Neuronal stem cell (in vitro differentiated cells): ENCODE results near the gene HECW1.
"Not testable (repeated sequence)": the region's sequence is repeated elsewhere in the genome, so short reads cannot be mapped to it uniquely, and the experiment has no call there.

Experiments used
- DNase-seq: peaks from one replicate; pipeline ENCODE4 v3.0.0-alpha.2; 2013; ENCODE audit warnings: low spot score
- H2AFZ ChIP-seq: one replicate; pipeline ENCODE4 v1.6.1; 2013; ENCODE audit warnings: mild to moderate bottlenecking, low read length, inconsistent platforms
- H2AK5ac ChIP-seq: 2 replicates; pipeline ENCODE4 v1.6.1; 2013; ENCODE audit warnings: low read depth, mild to moderate bottlenecking, inconsistent platforms, low read length, moderate library complexity, mixed read lengths
- H2BK120ac ChIP-seq: 2 replicates; pipeline ENCODE4 v1.6.1; 2013; ENCODE audit warnings: low read depth, mild to moderate bottlenecking, inconsistent platforms, low read length, moderate library complexity, mixed read lengths
- H2BK12ac ChIP-seq: one replicate; pipeline ENCODE4 v1.6.1; 2013; ENCODE audit warnings: low read length, inconsistent platforms
- H2BK15ac ChIP-seq: 2 replicates; pipeline ENCODE4 v1.6.1; 2013; ENCODE audit warnings: mild to moderate bottlenecking, low read length, inconsistent platforms, mixed read lengths
- H2BK5ac ChIP-seq: one replicate; pipeline ENCODE4 v1.6.1; 2013; ENCODE audit warnings: inconsistent platforms, mild to moderate bottlenecking, low read length, moderate library complexity
- H3K14ac ChIP-seq: one replicate; pipeline ENCODE4 v1.6.1; 2013; ENCODE audit warnings: low read length, inconsistent platforms
- H3K18ac ChIP-seq: 2 replicates; pipeline ENCODE4 v1.6.1; 2013; ENCODE audit warnings: low read length, inconsistent platforms
- H3K23ac ChIP-seq: 2 replicates; pipeline ENCODE4 v1.6.1; 2013; ENCODE audit warnings: low read depth, mild to moderate bottlenecking, mixed read lengths, low read length, inconsistent platforms; ENCODE audit not compliant: poor library complexity
- H3K27ac ChIP-seq: replicated peaks from 3 replicates; pipeline ENCODE4 v1.5.1; 2013; ENCODE audit warnings: low read length, inconsistent platforms
- H3K27me3 ChIP-seq, 3 experiments: 2 replicates each; pipeline ENCODE4 v1.6.1; 2013; ENCODE audit warnings: low read length in 3 of 3, mild to moderate bottlenecking in 2 of 3, inconsistent platforms in 1 of 3, low read depth in 1 of 3, mixed read lengths in 1 of 3, moderate library complexity in 1 of 3; ENCODE audit not compliant: control insufficient read depth in 3 of 3, insufficient read depth in 3 of 3
- H3K36me3 ChIP-seq, 2 donors: replicated peaks in 1 of 2; 2 replicates each; pipeline ENCODE4 v1.6.1; 2013; ENCODE audit warnings: low read length in 2 of 2; ENCODE audit not compliant: control insufficient read depth in 2 of 2, insufficient read depth in 2 of 2
- H3K4ac ChIP-seq: 2 replicates; pipeline ENCODE4 v1.6.1; 2013; ENCODE audit warnings: inconsistent platforms, mild to moderate bottlenecking, low read length, moderate library complexity
- H3K4me1 ChIP-seq, 2 donors: 1 replicate in 1 of 2; 2 replicates in 1 of 2; pipeline ENCODE4 v1.6.1; 2013; ENCODE audit warnings: low read length in 2 of 2, low read depth in 1 of 2; ENCODE audit not compliant: control insufficient read depth in 2 of 2, insufficient read depth in 1 of 2
- H3K4me2 ChIP-seq: one replicate; pipeline ENCODE4 v1.6.1; 2013; ENCODE audit warnings: mild to moderate bottlenecking, low read length, inconsistent platforms; ENCODE audit not compliant: insufficient read depth, poor library complexity, severe bottlenecking
- H3K4me3 ChIP-seq, 2 donors: 2 replicates each; pipeline ENCODE4 v1.5.1; 2013; ENCODE audit warnings: low read length in 2 of 2, mild to moderate bottlenecking in 2 of 2, inconsistent platforms in 1 of 2, moderate library complexity in 1 of 2
- H3K79me1 ChIP-seq: one replicate; pipeline ENCODE4 v1.6.1; 2013; ENCODE audit warnings: low read depth, mild to moderate bottlenecking, inconsistent platforms, low read length, moderate library complexity
- H3K9ac ChIP-seq: one replicate; pipeline ENCODE4 v1.6.1; 2013; ENCODE audit warnings: mild to moderate bottlenecking, low read depth, low read length, inconsistent platforms; ENCODE audit not compliant: poor library complexity
- H3K9me3 ChIP-seq, 2 donors: replicated peaks in 1 of 2; 2 replicates each; pipeline versions ENCODE3 to v1.6.1; 2013; ENCODE audit warnings: low read length in 2 of 2, mild to moderate bottlenecking in 2 of 2, inconsistent platforms in 1 of 2, low read depth in 1 of 2, mixed read lengths in 1 of 2, moderate library complexity in 1 of 2; ENCODE audit not compliant: control insufficient read depth in 2 of 2, insufficient read depth in 1 of 2
- H4K8ac ChIP-seq: one replicate; pipeline ENCODE4 v1.6.1; 2013; ENCODE audit warnings: low read depth, mild to moderate bottlenecking, inconsistent platforms, low read length, moderate library complexity
- H4K91ac ChIP-seq: one replicate; pipeline ENCODE4 v1.6.1; 2013; ENCODE audit warnings: low read length, low read depth, mild to moderate bottlenecking, inconsistent platforms; ENCODE audit not compliant: poor library complexity
- WGBS, 2 donors: extraction: QIAGEN DNeasy Blood & Tissue Kit; methylation state at CpG; one replicate each; pipeline ENCODE4 v1.1.7; 2013; ENCODE audit warnings: missing lambda C conversion rate in 2 of 2, mixed read lengths in 1 of 2; ENCODE audit not compliant: insufficient read length in 2 of 2, insufficient replicate concordance in 1 of 2; ENCODE audit errors: extremely low coverage in 2 of 2; 5-methylcytosine and 5-hydroxymethylcytosine counted together

HECW1 gene

DNA sequence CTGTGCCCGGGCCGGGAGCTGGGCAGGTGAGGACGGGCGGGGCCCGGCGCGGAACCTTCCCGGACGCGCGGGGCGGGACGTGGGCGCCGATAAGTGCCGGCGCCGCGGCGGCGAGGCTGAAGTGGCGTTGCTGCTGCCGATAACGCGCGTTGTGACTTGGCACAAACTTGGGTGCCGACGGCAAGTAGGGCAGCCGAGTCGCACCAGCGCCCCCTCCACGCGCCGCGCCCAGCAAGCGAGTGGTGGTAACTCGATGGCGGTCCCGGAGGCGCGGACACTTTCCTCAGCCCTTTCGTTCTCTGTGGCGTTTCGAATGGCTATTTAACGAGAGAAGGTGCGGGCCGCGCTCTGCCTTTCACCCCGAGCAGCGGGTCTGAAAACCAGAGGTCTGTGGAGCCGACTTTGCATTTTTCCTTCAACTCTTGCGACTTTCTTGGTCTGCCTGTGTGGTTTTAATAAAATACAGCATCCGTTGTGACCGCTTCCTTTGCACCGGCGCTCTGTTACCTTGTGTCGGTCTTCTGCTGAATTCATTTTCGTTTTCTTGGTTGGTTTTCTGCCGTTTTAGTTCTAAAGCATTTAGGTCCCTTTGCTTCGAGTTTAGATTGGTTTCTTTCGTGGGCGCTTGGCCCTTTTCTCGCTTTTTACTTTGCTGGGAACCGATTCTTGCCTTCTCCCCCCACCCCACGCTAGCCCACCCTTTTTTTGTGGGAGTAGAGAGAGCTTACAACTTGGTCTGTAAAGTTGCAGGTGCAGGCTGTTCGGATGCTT is 471.2 kb downstream of the HECW1 start:
- peaks cover 6% of the 10 kb centered on the region in 2 donors for H3K4me1 ChIP-seq
- peak overlapping the region; percentile 96 for H3K23ac ChIP-seq
- no peak overlapping the region for H4K8ac ChIP-seq
- peak; percentile 50 for DNase-seq
- peaks cover 0 to 6% of the 10 kb centered on the region in 2 donors for H3K9me3 ChIP-seq
- H3K4ac ChIP-seq: no peak overlapping the region
- no CpG with 5 or more reads among the region's 66 CpGs for WGBS, 2 donors
- peak overlapping the region; percentile 46 for H2AK5ac ChIP-seq
- H3K36me3 ChIP-seq: no peaks in the 10 kb centered on the region
- peak overlapping the region; percentile 95 for H2AFZ ChIP-seq
- no peak overlapping the region for H4K91ac ChIP-seq
- peak overlapping the region; percentile 81 for H2BK15ac ChIP-seq
- H3K79me1 ChIP-seq: peaks cover 5% of the 10 kb centered on the region
- no peak overlapping the region for H2BK120ac ChIP-seq
- peak overlapping the region; percentile 83 for H3K4me2 ChIP-seq
- H3K4me3 ChIP-seq: peak overlapping the region; percentile 82 to 99
- no peak overlapping the region for H2BK12ac ChIP-seq
- peaks cover 0 to 2% (median 0%) of the 10 kb centered on the region in 3 experiments for H3K27me3 ChIP-seq
- H3K18ac ChIP-seq: peak overlapping the region; percentile 95
- no peak overlapping the region for H3K14ac ChIP-seq
- peak overlapping the region; percentile 97 for H3K9ac ChIP-seq
- peak overlapping the region; percentile 75 for H2BK5ac ChIP-seq
- no peak overlapping the region for H3K27ac ChIP-seq

DNA sequence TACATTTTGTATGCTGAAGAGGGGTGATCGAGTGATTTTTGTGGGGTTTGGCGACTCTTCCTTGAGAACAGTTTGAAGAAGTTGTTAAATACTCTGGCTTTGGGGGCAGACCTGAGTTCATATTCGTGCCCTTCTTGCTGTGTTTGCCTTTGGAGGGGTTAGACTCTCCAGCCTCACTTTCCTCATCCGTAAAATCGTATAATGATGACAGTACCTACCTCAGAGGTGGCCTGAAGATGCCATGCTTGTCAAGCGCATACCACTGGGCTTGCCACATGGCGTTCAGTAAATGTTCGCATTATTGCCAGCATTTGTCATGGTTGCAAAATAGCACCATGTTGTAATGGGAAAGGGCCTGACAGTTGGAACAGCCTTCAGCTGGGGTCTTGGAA is 471.7 kb downstream of the HECW1 start:
- Histone ChIP-seq H3K23ac (no peak overlapping the region), H3K18ac (no peak overlapping the region), H2BK12ac (no peak overlapping the region), H3K9me3 (peaks cover 0 to 3% of the 10 kb centered on the region in 2 donors), H2BK120ac (no peak overlapping the region), H3K27me3 (peaks cover 0 to 2% (median 0%) of the 10 kb centered on the region in 3 experiments), H4K8ac (no peak overlapping the region), H3K79me1 (peaks cover 5% of the 10 kb centered on the region), H3K9ac (no peak overlapping the region), H3K4me3 (peak overlapping the region; percentile 82 to 99), H3K4me1 (peaks cover 6% of the 10 kb centered on the region in 2 donors), H3K4me2 (peak overlapping the region; percentile 83), H4K91ac (no peak overlapping the region), H3K27ac (no peak overlapping the region), H2BK5ac (no peak overlapping the region), H2AK5ac (no peak overlapping the region), H3K4ac (no peak overlapping the region), H3K14ac (no peak overlapping the region), H2BK15ac (no peak overlapping the region), H3K36me3 (no peaks in the 10 kb centered on the region), H2AFZ (peak overlapping the region; percentile 95)
- WGBS, 2 donors: no CpG with 5 or more reads among the region's 8 CpGs
- DNase-seq: no peak

DNA sequence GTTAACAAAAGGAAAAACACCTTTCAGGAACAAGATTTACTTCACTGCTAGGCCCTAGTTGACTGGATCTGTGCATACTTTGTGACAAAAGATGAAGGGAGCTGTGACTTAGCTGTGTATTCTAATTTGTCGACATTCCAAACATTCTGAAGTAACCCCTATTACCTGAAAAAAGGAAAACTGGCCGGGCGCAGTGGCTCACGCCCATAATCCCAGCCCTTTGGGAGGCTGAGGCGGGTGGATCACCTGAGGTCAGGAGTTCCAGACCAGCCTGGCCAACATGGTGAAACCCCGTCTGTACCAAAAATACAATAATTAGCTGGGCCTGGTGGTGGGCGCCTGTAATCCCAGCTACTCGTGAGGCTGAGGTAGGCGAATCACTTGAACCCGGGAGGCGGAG is 472.3 kb downstream of the HECW1 start:
- not testable (repeated sequence) for H3K4me1 ChIP-seq
- H3K4me3 ChIP-seq: peak overlapping the region in 1 of 2 donors; percentile 82
- no CpG with 5 or more reads among the region's 11 CpGs for WGBS, 2 donors

GRCh38 chr7:43585562-43585961 is 473.1 kb downstream of the HECW1 start:
- H2BK12ac ChIP-seq: no peak overlapping the region
- H4K91ac ChIP-seq: no peak overlapping the region
- no peak for DNase-seq
- no peak overlapping the region for H3K9ac ChIP-seq
- H3K79me1 ChIP-seq: peaks cover 5% of the 10 kb centered on the region
- H3K14ac ChIP-seq: no peak overlapping the region
- no peak overlapping the region for H3K4me2 ChIP-seq
- H3K4me3 ChIP-seq: no peak overlapping the region
- no peak overlapping the region for H3K27ac ChIP-seq
- H3K4ac ChIP-seq: no peak overlapping the region
- H2BK5ac ChIP-seq: no peak overlapping the region
- no peaks in the 10 kb centered on the region for H3K36me3 ChIP-seq
- H4K8ac ChIP-seq: no peak overlapping the region
- H2AK5ac ChIP-seq: no peak overlapping the region
- H3K18ac ChIP-seq: no peak overlapping the region
- H3K23ac ChIP-seq: no peak overlapping the region
- H2BK120ac ChIP-seq: no peak overlapping the region
- H3K9me3 ChIP-seq: no peaks in the 10 kb centered on the region
- no CpG with 5 or more reads among the region's 2 CpGs for WGBS, 2 donors
- no peak overlapping the region for H2BK15ac ChIP-seq
- no peak overlapping the region for H2AFZ ChIP-seq
- H3K27me3 ChIP-seq: peaks cover 0 to 2% (median 0%) of the 10 kb centered on the region in 3 experiments
- peaks cover 6% of the 10 kb centered on the region in 2 donors for H3K4me1 ChIP-seq

More for the DNA sequence above, 472.3 kb downstream of the HECW1 start:
- H3K23ac ChIP-seq, DNase-seq, H2AK5ac ChIP-seq, H3K79me1 ChIP-seq, H2BK12ac ChIP-seq, H4K91ac ChIP-seq, H3K18ac ChIP-seq, H3K27me3 ChIP-seq, H3K4ac ChIP-seq, H3K9me3 ChIP-seq, H4K8ac ChIP-seq, H3K9ac ChIP-seq, H2AFZ ChIP-seq, H3K27ac ChIP-seq, H3K14ac ChIP-seq, H3K36me3 ChIP-seq, H2BK15ac ChIP-seq, H2BK5ac ChIP-seq, H2BK120ac ChIP-seq: not testable (repeated sequence)
- peak overlapping the region; percentile 32 for H3K4me2 ChIP-seq
